HepG2 (cell line): ENCODE results near the gene GRIN3B. TPM values are rescaled to one million over a fixed set of nuclear protein-coding genes. Genes with fewer than 3 reads are reported as not detected.

Experiments used
- BORCS8-MEF2B ChIP-seq: sonication (generic); formaldehyde crosslinking; IDR thresholded peaks from 2 replicates; pipeline ENCODE4 v1.8.0; 2022; ENCODE audit warnings: mild to moderate bottlenecking, missing genetic modification reagents
- KLF6 ChIP-seq: IDR thresholded peaks from 2 replicates; pipeline ENCODE4 v1.8.0; 2016; ENCODE audit warnings: missing biosample characterization, missing genetic modification reagents
- NR1H2 ChIP-seq: sonication (generic); formaldehyde crosslinking; IDR thresholded peaks from 2 replicates; pipeline ENCODE4 v1.8.1; 2022; ENCODE audit warnings: low read depth, missing genetic modification reagents, borderline replicate concordance
- SP4 ChIP-seq: sonication (generic); formaldehyde crosslinking; IDR thresholded peaks from 2 replicates; pipeline ENCODE4 v1.8.1; 2023; ENCODE audit warnings: mild to moderate bottlenecking, missing genetic modification reagents
- TAF1 ChIP-seq: sonication (generic); formaldehyde crosslinking; IDR thresholded peaks from 2 replicates; pipeline ENCODE4 v1.4.0; 2020; ENCODE audit warnings: missing genetic modification reagents
- YY1 ChIP-seq: IDR thresholded peaks from 2 replicates; pipeline ENCODE4 v1.6.1; 2011; ENCODE audit warnings: low read length, low read depth, moderate library complexity, mild to moderate bottlenecking; ENCODE audit not compliant: insufficient read depth, insufficient replicate concordance
- ZNF333 ChIP-seq: sonication (generic); formaldehyde crosslinking; IDR thresholded peaks from 2 replicates; pipeline ENCODE4 v1.4.0; 2020; ENCODE audit warnings: mild to moderate bottlenecking, missing genetic modification reagents, borderline replicate concordance
- ZNF552 ChIP-seq: sonication (generic); formaldehyde crosslinking; IDR thresholded peaks from 2 replicates; pipeline ENCODE4 v1.9.0; 2022; ENCODE audit warnings: missing genetic modification reagents, mild to moderate bottlenecking, borderline replicate concordance
- ZNF616 ChIP-seq: sonication (generic); formaldehyde crosslinking; IDR thresholded peaks from 2 replicates; pipeline ENCODE4 v1.5.0; 2020; ENCODE audit warnings: low read depth, mild to moderate bottlenecking, missing genetic modification reagents
- ZNF713 ChIP-seq: sonication (generic); formaldehyde crosslinking; IDR thresholded peaks from 2 replicates; pipeline ENCODE4 v1.4.0; 2020; ENCODE audit warnings: mild to moderate bottlenecking, missing genetic modification reagents
- ZNF883 ChIP-seq: sonication (generic); formaldehyde crosslinking; IDR thresholded peaks from 2 replicates; pipeline ENCODE4 v1.5.1; 2020; ENCODE audit warnings: mild to moderate bottlenecking, missing genetic modification reagents; ENCODE audit errors: not compliant biosample characterization
- polyA plus RNA-seq, 8 experiments: library from polyadenylated mRNA; depleted of rRNA in 3 of 8; stranded (reverse) in 7 of 8; unstranded in 1 of 8; fragments of >200 nt; fragmentation: Illumina TruSeq in 4 of 8; extraction: Trizol in 4 of 8; gene quantifications; 2 replicates each; pipeline versions ENCODE4 v1.2.1 to v1.2.3, GENCODE V29; 2011 to 2016; ENCODE audit warnings: low read depth in 4 of 8, missing spikeins in 1 of 8, mixed read lengths in 1 of 8; ENCODE audit not compliant: insufficient read depth in 1 of 8
- total RNA-seq, 5 experiments: library from RNA; depleted of rRNA; stranded (reverse); fragments of >200 nt; fragmentation: Illumina TruSeq; extraction: Trizol; gene quantifications; 2 replicates each; pipeline ENCODE4 v1.2.3, GENCODE V29; 2016; ENCODE audit warnings: low read depth in 1 of 5
- TF ChIP-seq, protein P1 (sequence below): sonication (generic); formaldehyde crosslinking; conservative IDR thresholded peaks from 2 replicates; pipeline ENCODE4 v1.5.0; 2020; ENCODE audit warnings: missing genetic modification reagents
- TF ChIP-seq, protein P2 (sequence below): sonication (generic); formaldehyde crosslinking; IDR thresholded peaks from 2 replicates; pipeline ENCODE4 v1.5.1; 2020; ENCODE audit warnings: mild to moderate bottlenecking, moderate library complexity, missing genetic modification reagents
- TF ChIP-seq, protein P3 (sequence below): sonication (generic); formaldehyde crosslinking; IDR thresholded peaks from 2 replicates; pipeline ENCODE4 v1.8.0; 2022; ENCODE audit warnings: mild to moderate bottlenecking, missing genetic modification reagents
- TF ChIP-seq, protein P4 (sequence below): sonication (generic); IDR thresholded peaks from 2 replicates; pipeline ENCODE4 v1.6.1; 2016; ENCODE audit warnings: low read depth, borderline replicate concordance
- TF ChIP-seq, protein P5 (sequence below): sonication (generic); formaldehyde crosslinking; IDR thresholded peaks from 2 replicates; pipeline ENCODE4 v1.8.1; 2022; ENCODE audit warnings: low read depth, mild to moderate bottlenecking, missing genetic modification reagents
- TF ChIP-seq, protein P6 (sequence below): sonication (generic); formaldehyde crosslinking; IDR thresholded peaks from 2 replicates; pipeline ENCODE4 v1.4.0; 2020; ENCODE audit warnings: mild to moderate bottlenecking, missing genetic modification reagents

Gene GRIN3B
- total and polyA plus RNA-seq, 2 of the 13 experiments (the other 11 are each of a cell fraction or from before 2014, with no cell fraction given) = 0.07 to 0.20 TPM

DNA sequence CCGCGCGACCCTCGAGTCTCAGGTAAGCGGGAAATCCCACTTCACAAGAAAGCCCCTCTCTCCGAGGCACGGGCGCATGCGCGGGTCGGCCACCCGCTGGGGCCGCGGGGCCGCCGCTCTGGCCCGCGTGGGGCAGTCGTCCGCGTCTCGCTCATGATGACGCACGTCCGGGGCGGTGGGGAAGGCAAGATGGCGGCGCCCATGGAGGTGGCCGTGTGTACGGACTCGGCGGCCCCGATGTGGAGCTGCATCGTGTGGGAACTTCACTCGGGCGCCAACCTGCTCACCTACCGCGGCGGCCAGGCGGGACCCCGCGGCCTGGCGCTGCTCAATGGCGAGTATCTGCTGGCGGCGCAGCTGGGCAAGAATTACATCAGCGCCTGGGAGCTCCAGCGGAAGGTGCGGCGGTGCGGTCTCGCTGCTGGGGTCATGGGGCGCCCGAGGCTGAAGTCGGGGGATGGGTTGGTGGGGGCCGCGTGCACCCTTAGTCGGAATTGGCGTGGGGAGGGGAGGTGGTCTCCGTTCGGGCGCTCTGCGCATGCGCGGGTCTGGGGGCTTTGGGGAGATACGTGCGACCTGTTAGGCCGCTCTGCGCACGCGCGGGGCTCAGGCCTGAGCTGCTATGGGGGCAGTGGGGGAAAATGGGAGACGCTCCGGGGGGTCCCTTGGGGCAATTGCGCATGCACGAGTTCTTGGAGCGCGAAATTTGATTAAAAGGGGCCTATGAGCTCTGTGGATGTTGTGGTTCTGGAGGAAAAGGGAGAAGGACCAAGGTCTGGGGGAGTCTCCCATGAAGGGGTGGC is 15.9 kb upstream of the GRIN3B start, which contains the start of gene WDR18 (continued):
- TF ChIP-seq, protein P1, sequence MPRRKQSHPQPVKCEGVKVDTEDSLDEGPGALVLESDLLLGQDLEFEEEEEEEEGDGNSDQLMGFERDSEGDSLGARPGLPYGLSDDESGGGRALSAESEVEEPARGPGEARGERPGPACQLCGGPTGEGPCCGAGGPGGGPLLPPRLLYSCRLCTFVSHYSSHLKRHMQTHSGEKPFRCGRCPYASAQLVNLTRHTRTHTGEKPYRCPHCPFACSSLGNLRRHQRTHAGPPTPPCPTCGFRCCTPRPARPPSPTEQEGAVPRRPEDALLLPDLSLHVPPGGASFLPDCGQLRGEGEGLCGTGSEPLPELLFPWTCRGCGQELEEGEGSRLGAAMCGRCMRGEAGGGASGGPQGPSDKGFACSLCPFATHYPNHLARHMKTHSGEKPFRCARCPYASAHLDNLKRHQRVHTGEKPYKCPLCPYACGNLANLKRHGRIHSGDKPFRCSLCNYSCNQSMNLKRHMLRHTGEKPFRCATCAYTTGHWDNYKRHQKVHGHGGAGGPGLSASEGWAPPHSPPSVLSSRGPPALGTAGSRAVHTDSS (CRISPR knock-in tag) = 0 out of 2 replicates have a peak, but pooled peaks have one; percentile 76
- TF ChIP-seq, protein P2, sequence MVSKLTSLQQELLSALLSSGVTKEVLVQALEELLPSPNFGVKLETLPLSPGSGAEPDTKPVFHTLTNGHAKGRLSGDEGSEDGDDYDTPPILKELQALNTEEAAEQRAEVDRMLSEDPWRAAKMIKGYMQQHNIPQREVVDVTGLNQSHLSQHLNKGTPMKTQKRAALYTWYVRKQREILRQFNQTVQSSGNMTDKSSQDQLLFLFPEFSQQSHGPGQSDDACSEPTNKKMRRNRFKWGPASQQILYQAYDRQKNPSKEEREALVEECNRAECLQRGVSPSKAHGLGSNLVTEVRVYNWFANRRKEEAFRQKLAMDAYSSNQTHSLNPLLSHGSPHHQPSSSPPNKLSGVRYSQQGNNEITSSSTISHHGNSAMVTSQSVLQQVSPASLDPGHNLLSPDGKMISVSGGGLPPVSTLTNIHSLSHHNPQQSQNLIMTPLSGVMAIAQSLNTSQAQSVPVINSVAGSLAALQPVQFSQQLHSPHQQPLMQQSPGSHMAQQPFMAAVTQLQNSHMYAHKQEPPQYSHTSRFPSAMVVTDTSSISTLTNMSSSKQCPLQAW (CRISPR knock-in tag) = peak; percentile 62
- peak; percentile 31; the same call in 1 of the 2 replicates for TF ChIP-seq NR1H2 (CRISPR knock-in tag)
- TF ChIP-seq KLF6 (CRISPR knock-in tag) = no peak
- TF ChIP-seq, protein P3, sequence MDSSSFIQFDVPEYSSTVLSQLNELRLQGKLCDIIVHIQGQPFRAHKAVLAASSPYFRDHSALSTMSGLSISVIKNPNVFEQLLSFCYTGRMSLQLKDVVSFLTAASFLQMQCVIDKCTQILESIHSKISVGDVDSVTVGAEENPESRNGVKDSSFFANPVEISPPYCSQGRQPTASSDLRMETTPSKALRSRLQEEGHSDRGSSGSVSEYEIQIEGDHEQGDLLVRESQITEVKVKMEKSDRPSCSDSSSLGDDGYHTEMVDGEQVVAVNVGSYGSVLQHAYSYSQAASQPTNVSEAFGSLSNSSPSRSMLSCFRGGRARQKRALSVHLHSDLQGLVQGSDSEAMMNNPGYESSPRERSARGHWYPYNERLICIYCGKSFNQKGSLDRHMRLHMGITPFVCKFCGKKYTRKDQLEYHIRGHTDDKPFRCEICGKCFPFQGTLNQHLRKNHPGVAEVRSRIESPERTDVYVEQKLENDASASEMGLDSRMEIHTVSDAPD (CRISPR knock-in tag) = no peak; the same call in 1 of the 2 replicates
- TF ChIP-seq BORCS8-MEF2B (CRISPR knock-in tag) = peak; percentile 70; the same call in 1 of the 2 replicates
- TF ChIP-seq, protein P4, sequence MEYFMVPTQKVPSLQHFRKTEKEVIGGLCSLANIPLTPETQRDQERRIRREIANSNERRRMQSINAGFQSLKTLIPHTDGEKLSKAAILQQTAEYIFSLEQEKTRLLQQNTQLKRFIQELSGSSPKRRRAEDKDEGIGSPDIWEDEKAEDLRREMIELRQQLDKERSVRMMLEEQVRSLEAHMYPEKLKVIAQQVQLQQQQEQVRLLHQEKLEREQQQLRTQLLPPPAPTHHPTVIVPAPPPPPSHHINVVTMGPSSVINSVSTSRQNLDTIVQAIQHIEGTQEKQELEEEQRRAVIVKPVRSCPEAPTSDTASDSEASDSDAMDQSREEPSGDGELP = peak; percentile 49; the same call in 1 of the 2 replicates
- peak; percentile 85 for TF ChIP-seq ZNF883 (CRISPR knock-in tag)
- peak; percentile 80; the same call in 1 of the 2 replicates for TF ChIP-seq ZNF616 (CRISPR knock-in tag)
- no peak for TF ChIP-seq ZNF333
- no peak for TF ChIP-seq ZNF552
- TF ChIP-seq, protein P5, sequence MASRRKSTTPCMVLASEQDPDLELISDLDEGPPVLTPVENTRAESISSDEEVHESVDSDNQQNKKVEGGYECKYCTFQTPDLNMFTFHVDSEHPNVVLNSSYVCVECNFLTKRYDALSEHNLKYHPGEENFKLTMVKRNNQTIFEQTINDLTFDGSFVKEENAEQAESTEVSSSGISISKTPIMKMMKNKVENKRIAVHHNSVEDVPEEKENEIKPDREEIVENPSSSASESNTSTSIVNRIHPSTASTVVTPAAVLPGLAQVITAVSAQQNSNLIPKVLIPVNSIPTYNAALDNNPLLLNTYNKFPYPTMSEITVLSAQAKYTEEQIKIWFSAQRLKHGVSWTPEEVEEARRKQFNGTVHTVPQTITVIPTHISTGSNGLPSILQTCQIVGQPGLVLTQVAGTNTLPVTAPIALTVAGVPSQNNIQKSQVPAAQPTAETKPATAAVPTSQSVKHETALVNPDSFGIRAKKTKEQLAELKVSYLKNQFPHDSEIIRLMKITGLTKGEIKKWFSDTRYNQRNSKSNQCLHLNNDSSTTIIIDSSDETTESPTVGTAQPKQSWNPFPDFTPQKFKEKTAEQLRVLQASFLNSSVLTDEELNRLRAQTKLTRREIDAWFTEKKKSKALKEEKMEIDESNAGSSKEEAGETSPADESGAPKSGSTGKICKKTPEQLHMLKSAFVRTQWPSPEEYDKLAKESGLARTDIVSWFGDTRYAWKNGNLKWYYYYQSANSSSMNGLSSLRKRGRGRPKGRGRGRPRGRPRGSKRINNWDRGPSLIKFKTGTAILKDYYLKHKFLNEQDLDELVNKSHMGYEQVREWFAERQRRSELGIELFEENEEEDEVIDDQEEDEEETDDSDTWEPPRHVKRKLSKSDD (CRISPR knock-in tag) = peak; percentile 89
- 0 out of 2 replicates have a peak, but pooled peaks have one; percentile 66 for TF ChIP-seq ZNF713 (CRISPR knock-in tag)
- TF ChIP-seq, protein P6, sequence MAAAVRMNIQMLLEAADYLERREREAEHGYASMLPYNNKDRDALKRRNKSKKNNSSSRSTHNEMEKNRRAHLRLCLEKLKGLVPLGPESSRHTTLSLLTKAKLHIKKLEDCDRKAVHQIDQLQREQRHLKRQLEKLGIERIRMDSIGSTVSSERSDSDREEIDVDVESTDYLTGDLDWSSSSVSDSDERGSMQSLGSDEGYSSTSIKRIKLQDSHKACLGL (CRISPR knock-in tag) = peak; percentile 88
- TF ChIP-seq TAF1 (CRISPR knock-in tag) = peak; percentile 83; the same call in 1 of the 2 replicates
- peak; percentile 80; the same call in 1 of the 2 replicates for TF ChIP-seq SP4 (CRISPR knock-in tag)
- TF ChIP-seq YY1 = peak; percentile 99
